IPS DF 6.9 (cell line): ENCODE measurements around the gene APLNR.

Source experiments
- DNase-seq: peaks from one replicate; pipeline ENCODE4 v3.0.0-alpha.2; 2013; ENCODE audit warnings: low read depth, low spot score
- H3K27ac ChIP-seq: one replicate; pipeline ENCODE4 v1.5.1; 2013; ENCODE audit warnings: low read length, control low read depth
- H3K27me3 ChIP-seq: 2 replicates; pipeline ENCODE4 v1.6.1; 2013; ENCODE audit warnings: mild to moderate bottlenecking, low read length; ENCODE audit not compliant: control insufficient read depth, insufficient read depth
- H3K36me3 ChIP-seq: 2 replicates; pipeline ENCODE4 v1.6.1; 2013; ENCODE audit warnings: low read length; ENCODE audit not compliant: control insufficient read depth, insufficient read depth
- H3K4me1 ChIP-seq: 2 replicates; pipeline ENCODE4 v1.6.1; 2013; ENCODE audit warnings: low read length; ENCODE audit not compliant: control insufficient read depth, insufficient read depth
- H3K4me3 ChIP-seq: 2 replicates; pipeline ENCODE4 v1.5.1; 2013; ENCODE audit warnings: mild to moderate bottlenecking, low read length
- H3K9me3 ChIP-seq: 2 replicates; pipeline ENCODE4 v1.6.1; 2013; ENCODE audit warnings: low read length, inconsistent platforms; ENCODE audit not compliant: control insufficient read depth, insufficient read depth
- WGBS: extraction: QIAGEN DNeasy Blood & Tissue Kit; methylation state at CpG from one replicate; pipeline ENCODE4 v1.1.7; 2013; ENCODE audit warnings: mixed read lengths, missing lambda C conversion rate; ENCODE audit not compliant: insufficient read length, insufficient coverage; 5-methylcytosine and 5-hydroxymethylcytosine counted together

The APLNR gene

GRCh38 chr11:57235761-57236703 is 1.0 kb downstream of the APLNR start:
- peaks cover 2% of the 10 kb centered on the region; the same call in 1 of the 2 replicates for H3K4me1 ChIP-seq
- no peaks in the 10 kb centered on the region for H3K36me3 ChIP-seq
- no CpG with 5 or more reads among the region's 39 CpGs for WGBS
- no peaks in the 10 kb centered on the region for H3K9me3 ChIP-seq
- H3K4me3 ChIP-seq: no peak overlapping the region
- no peak for DNase-seq
- no peak overlapping the region for H3K27ac ChIP-seq
- H3K27me3 ChIP-seq: no peaks in the 10 kb centered on the region

DNA sequence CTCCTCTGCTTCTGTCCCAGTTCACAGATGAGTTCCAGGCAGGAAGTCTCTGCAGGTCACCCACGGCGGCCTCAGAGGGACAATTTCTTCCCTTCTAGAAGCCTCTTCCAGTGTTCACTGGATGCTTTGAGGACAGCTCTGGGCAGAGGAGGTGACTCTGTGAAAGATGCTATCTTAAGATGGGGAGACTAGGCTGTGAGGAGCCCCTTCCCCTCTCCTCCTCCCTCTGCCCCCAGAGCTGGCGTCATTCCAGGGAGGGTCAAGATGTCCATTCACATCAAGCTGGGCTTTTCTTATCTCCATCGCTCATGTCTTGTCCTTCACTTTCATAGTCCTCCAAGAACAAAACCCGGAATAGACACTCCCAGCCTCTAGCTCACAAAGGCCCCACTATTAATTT is 3.3 kb downstream of the APLNR start:
- Histone ChIP-seq H3K27me3 (no peaks in the 10 kb centered on the region), H3K4me1 (no peaks in the 10 kb centered on the region; the same call in 1 of the 2 replicates), H3K4me3 (no peak overlapping the region), H3K27ac (no peak overlapping the region), H3K36me3 (no peaks in the 10 kb centered on the region), H3K9me3 (no peaks in the 10 kb centered on the region)
- no CpG with 5 or more reads among the region's 5 CpGs for WGBS
- no peak for DNase-seq

DNA sequence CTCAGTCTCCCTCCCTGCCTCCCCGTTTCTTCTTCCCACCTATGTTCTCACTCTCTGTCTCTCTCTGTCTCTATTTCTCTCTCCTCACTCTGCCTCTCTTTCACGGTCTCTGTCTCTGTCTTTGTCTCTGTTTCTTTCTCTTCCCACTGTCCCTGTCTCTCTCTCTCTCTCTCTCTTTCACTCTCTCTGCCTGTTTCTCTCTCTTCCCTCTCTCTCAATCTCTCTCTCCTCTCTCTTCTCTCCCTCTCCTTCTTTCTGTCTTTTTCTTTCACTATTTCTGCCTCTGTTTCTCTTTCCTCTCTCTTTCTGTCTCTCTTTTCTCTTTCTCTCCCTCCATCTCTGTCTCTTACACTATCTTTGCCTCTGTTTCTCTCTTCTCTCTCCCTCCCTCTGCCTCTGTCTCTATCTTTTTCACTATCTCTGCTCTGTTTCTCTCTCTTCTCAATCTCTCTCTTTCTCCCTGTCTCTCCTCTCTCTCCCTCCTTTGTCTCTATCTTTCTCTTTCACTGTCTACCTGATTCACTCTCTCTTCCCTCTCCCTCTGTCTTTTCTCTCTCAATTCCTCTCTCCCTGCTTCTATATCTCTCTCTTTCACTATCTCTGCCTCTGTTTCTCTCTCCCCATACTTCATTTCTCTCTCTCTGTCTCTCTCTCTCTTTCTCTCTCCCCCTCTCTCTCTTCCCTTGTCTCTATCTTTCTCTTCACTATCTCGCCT is 5.4 kb downstream of the APLNR start:
- Histone ChIP-seq H3K27ac (no peak overlapping the region), H3K4me1 (no peaks in the 10 kb centered on the region; the same call in 1 of the 2 replicates), H3K36me3 (no peaks in the 10 kb centered on the region), H3K27me3 (no peaks in the 10 kb centered on the region), H3K9me3 (no peaks in the 10 kb centered on the region), H3K4me3 (no peak overlapping the region)
- DNase-seq: no peak
- 100% methylated on average over 1 of the region's 3 CpGs for WGBS

DNA sequence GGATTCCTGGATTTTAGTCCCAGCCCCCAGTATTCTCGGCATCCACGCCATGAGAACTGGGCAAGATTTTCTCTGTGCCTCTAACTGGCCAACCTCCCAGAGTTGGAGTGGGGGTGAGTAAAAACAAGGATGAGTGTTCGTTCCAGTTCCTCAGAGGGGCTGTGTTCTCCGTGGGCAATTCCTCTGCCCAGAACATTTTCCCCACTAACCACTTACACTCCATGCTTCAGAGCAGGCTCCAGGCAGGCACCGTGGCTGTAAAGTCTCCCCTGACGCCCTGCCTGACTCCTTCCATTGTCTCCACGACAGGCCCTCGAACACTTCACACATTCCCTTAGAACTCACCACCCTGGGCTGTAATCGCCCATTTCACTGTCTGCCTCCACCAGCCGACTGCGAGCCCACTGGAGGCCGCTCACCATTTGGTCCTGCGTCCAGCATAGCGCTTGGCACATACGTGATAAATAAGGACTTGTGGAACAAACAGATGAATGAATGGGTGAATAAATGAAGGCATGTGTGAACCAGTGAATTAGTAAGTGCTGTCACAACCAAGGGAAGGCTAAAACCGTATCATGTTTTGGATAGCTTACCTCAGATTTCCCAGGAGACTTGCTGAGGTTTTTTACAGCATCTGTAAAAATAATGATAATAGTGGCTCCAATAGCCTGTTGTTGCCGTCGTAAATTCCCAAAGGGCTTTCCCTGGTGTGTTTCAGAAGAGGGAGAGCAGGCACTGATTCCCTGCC is 6.1 kb downstream of the APLNR start:
- Histone ChIP-seq H3K4me3 (no peak overlapping the region), H3K27ac (no peak overlapping the region), H3K9me3 (no peaks in the 10 kb centered on the region), H3K36me3 (no peaks in the 10 kb centered on the region), H3K4me1 (no peaks in the 10 kb centered on the region), H3K27me3 (no peaks in the 10 kb centered on the region)
- no peak for DNase-seq
- no CpG with 5 or more reads among the region's 18 CpGs for WGBS

DNA sequence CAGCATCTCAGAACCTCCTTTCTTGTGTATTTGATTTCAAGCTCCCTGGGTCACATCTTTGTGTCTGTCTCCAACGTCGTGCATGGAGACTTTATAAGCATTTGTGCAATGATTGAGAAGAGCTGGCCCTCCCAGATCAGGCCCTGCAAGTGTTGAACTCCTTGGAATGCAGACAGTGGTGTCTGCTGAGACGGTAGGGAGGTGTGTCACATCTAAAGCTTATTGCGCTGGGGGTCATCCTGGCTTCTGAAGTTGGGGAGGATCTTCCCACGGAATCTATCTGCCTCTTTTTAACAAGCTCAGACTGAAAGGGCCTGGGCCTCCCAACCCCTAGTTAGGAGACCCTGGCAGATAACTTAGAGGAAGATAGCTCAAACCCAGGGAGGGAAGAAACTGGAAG is 6.7 kb downstream of the APLNR start:
- Histone ChIP-seq H3K4me3 (no peak overlapping the region), H3K4me1 (no peaks in the 10 kb centered on the region), H3K27me3 (no peaks in the 10 kb centered on the region), H3K27ac (no peak overlapping the region), H3K9me3 (no peaks in the 10 kb centered on the region), H3K36me3 (no peaks in the 10 kb centered on the region)
- WGBS: no CpG with 5 or more reads among the region's 5 CpGs
- DNase-seq: no peak

- H3K4me3 ChIP-seq: no peak overlapping the region
- no peak for DNase-seq
- no peaks in the 10 kb centered on the region for H3K36me3 ChIP-seq
- H3K27ac ChIP-seq: no peak overlapping the region
- no peaks in the 10 kb centered on the region for H3K9me3 ChIP-seq
- no peaks in the 10 kb centered on the region for H3K27me3 ChIP-seq
- H3K4me1 ChIP-seq: no peaks in the 10 kb centered on the region
- WGBS: no CpG with 5 or more reads among the region's 3 CpGs
Measured at GRCh38 chr11:57228600-57228999, 8.4 kb downstream of the APLNR start.

GRCh38 chr11:57224537-57224936 is 12.5 kb downstream of the APLNR start:
- Histone ChIP-seq H3K4me1 (no peaks in the 10 kb centered on the region), H3K36me3 (no peaks in the 10 kb centered on the region), H3K4me3 (no peak overlapping the region), H3K27me3 (no peaks in the 10 kb centered on the region), H3K9me3 (no peaks in the 10 kb centered on the region), H3K27ac (no peak overlapping the region)
- DNase-seq: no peak

GRCh38 chr11:57224128-57224527 is 12.9 kb downstream of the APLNR start:
- WGBS: no CpG with 5 or more reads among the region's 2 CpGs
- Histone ChIP-seq H3K27me3 (no peaks in the 10 kb centered on the region), H3K4me1 (no peaks in the 10 kb centered on the region), H3K36me3 (no peaks in the 10 kb centered on the region), H3K27ac (no peak overlapping the region), H3K9me3 (no peaks in the 10 kb centered on the region), H3K4me3 (no peak overlapping the region)
- no peak for DNase-seq

- no peak for DNase-seq
- Histone ChIP-seq H3K4me1 (no peaks in the 10 kb centered on the region), H3K27ac (no peak overlapping the region), H3K4me3 (no peak overlapping the region), H3K36me3 (no peaks in the 10 kb centered on the region), H3K27me3 (no peaks in the 10 kb centered on the region), H3K9me3 (no peaks in the 10 kb centered on the region)
- WGBS: no CpG with 5 or more reads among the region's 3 CpGs
Measured at GRCh38 chr11:57223601-57224000, 13.4 kb downstream of the APLNR start.

GRCh38 chr11:57222239-57222638 is 14.8 kb downstream of the APLNR start:
- 100% methylated on average over 1 of the region's 1 CpG for WGBS
- no peak overlapping the region for H3K4me3 ChIP-seq
- no peaks in the 10 kb centered on the region for H3K36me3 ChIP-seq
- no peaks in the 10 kb centered on the region for H3K4me1 ChIP-seq
- no peak overlapping the region for H3K27ac ChIP-seq
- H3K9me3 ChIP-seq: no peaks in the 10 kb centered on the region
- no peak for DNase-seq
- no peaks in the 10 kb centered on the region for H3K27me3 ChIP-seq
